ENCODE data around the gene R3HDM2.

Gene R3HDM2

DNA sequence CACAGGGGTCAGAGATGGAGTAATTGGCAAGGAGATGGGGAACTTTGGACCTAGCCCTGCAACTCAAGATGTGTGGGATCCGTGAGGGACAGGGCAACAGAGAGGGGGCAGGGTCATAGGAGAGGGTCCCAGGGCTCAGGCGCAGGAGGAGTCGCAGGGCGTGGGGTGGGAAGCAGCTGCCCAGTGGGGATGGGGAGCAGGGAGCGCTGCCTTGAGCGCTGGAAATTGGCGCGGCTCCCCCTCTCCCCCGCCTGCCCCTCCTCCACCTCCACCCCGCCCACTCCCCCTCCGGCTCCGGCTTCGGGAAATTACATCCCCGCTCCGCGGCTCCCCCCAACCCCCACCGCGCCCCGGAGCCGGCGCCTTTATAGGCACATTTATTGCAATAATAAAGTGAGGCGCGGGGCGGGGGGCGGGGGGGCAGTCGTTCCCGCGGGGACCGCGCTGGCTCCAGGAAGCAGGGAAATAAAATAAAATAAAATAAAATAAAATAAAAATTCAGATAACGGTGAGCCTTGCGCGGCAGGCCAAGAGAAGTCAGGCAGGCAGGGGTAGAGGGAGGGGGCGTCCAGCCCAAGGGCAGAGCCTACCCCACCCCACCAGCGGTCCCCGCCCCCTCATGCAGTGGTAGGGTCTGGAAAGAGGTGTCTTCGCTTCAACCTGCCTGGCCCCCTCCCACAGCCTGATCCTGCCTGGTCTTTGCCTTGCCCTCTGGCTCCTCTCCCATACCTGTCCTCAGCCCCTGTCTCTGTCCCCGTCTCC, 210.7 kb downstream of the R3HDM2 start:
- peaks cover 10% of the 10 kb centered on the region for H3K4me1 ChIP-seq (ENCODE audit: insufficient read depth, low read length, poor library complexity, severe bottlenecking)
- H3K9ac ChIP-seq (ENCODE audit: low read depth, low read length, poor library complexity, severe bottlenecking): no peak overlapping the region
- H2AFZ ChIP-seq (ENCODE audit: low read length): no peak overlapping the region
- H3K79me2 ChIP-seq (ENCODE audit: insufficient read depth, low read length): no peaks in the 10 kb centered on the region
- no peak overlapping the region for H3K4me2 ChIP-seq (ENCODE audit: low read depth, low read length, poor library complexity, severe bottlenecking)
- H3K9me3 ChIP-seq (ENCODE audit: insufficient read depth, low read depth, low read length): no peaks in the 10 kb centered on the region
- no peaks in the 10 kb centered on the region for H3K27me3 ChIP-seq (ENCODE audit: insufficient read depth, low read length, poor library complexity, severe bottlenecking)
- no peak overlapping the region for H3K4me3 ChIP-seq (ENCODE audit: low read length, poor library complexity, severe bottlenecking)
- no peaks in the 10 kb centered on the region for H3K36me3 ChIP-seq (ENCODE audit: insufficient read depth, low read length)
- H3F3A ChIP-seq (ENCODE audit: low read depth): no peaks in the 10 kb centered on the region
- TF ChIP-seq EZH2phosphoT487 (IDR thresholded peaks at IDR 0.05; ENCODE audit: borderline replicate concordance): no peak
- no peak for TF ChIP-seq CTCF (conservative IDR thresholded peaks at IDR 0.05; ENCODE audit: low read length)
- no peaks in the 10 kb centered on the region for H3K9me2 ChIP-seq (replicated peaks; ENCODE audit: low read depth, low read length)
- no peaks in the 10 kb centered on the region for H4K20me1 ChIP-seq (ENCODE audit: insufficient read depth, low read length, poor library complexity, severe bottlenecking)

DNA sequence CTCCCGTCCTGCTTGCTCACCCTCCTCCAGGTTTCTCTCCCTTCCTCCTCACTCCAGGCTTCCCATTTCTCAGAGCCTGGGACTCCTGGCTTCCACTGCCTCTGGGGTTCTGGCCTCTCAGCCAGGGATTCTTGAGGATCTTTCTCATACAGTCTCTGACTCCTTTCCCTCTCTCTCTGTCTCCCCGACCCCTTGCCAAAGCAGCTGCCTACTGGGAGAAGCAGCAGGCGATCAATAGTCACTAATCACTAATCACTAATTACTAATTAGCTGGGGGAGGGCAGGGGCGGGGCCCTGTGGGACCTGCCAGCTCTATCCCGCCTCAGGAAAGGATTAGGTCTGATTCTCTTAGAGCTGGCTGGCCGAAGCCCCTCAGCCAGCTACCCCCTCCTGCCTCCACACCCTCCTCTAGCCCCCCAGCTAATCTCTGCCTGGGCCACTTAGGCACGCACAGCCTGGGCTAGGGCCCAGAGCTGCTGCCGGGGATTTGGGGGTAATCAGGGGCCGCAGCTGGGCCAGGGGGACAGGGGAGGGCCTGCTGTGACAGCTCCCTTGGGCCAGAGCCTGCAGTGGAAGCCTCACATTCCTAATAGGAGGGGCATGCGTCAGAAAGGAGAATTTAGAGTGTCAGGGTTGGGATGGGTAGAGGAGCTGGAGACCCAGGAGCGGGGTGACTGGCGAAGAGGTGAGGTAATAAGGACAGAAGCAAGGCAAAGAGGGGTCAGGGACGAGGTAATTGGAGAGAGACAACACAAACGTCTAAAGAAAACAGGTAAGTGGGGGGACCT, 211.4 kb downstream of the R3HDM2 start:
- Histone ChIP-seq H4K20me1 (ENCODE audit: insufficient read depth, low read length, poor library complexity, severe bottlenecking) (no peaks in the 10 kb centered on the region), H2AFZ (ENCODE audit: low read length) (no peak overlapping the region), H3K79me2 (ENCODE audit: insufficient read depth, low read length) (no peaks in the 10 kb centered on the region), H3K9me2 (replicated peaks; ENCODE audit: low read depth, low read length) (no peaks in the 10 kb centered on the region), H3K4me3 (ENCODE audit: low read length, poor library complexity, severe bottlenecking) (no peak overlapping the region), H3K27me3 (ENCODE audit: insufficient read depth, low read length, poor library complexity, severe bottlenecking) (no peaks in the 10 kb centered on the region), H3K4me1 (ENCODE audit: insufficient read depth, low read length, poor library complexity, severe bottlenecking) (peaks cover 10% of the 10 kb centered on the region), H3K4me2 (ENCODE audit: low read depth, low read length, poor library complexity, severe bottlenecking) (no peak overlapping the region), H3F3A (ENCODE audit: low read depth) (no peaks in the 10 kb centered on the region), H3K36me3 (ENCODE audit: insufficient read depth, low read length) (no peaks in the 10 kb centered on the region), H3K9me3 (ENCODE audit: insufficient read depth, low read depth, low read length) (no peaks in the 10 kb centered on the region), H3K9ac (ENCODE audit: low read depth, low read length, poor library complexity, severe bottlenecking) (no peak overlapping the region)
- TF ChIP-seq EZH2phosphoT487 (IDR thresholded peaks at IDR 0.05; ENCODE audit: borderline replicate concordance) (no peak), CTCF (conservative IDR thresholded peaks at IDR 0.05; ENCODE audit: low read length) (no peak)

- Histone ChIP-seq H4K20me1 (ENCODE audit: insufficient read depth, low read length, poor library complexity, severe bottlenecking) (no peaks in the 10 kb centered on the region), H3K4me1 (ENCODE audit: insufficient read depth, low read length, poor library complexity, severe bottlenecking) (peaks cover 18% of the 10 kb centered on the region), H3K9me2 (replicated peaks; ENCODE audit: low read depth, low read length) (no peaks in the 10 kb centered on the region)
Observed at GRCh38 chr12:57218030-57218853, 212.6 kb downstream of the R3HDM2 start.

More at GRCh38 chr12:57218030-57218853, 212.6 kb downstream of the R3HDM2 start:
- H2AFZ ChIP-seq (ENCODE audit: low read length): no peak overlapping the region
- H3K79me2 ChIP-seq (ENCODE audit: insufficient read depth, low read length): no peaks in the 10 kb centered on the region
- H3K9ac ChIP-seq (ENCODE audit: low read depth, low read length, poor library complexity, severe bottlenecking): no peak overlapping the region
- H3K9me3 ChIP-seq (ENCODE audit: insufficient read depth, low read depth, low read length): no peaks in the 10 kb centered on the region
- no peaks in the 10 kb centered on the region for H3F3A ChIP-seq (ENCODE audit: low read depth)
- no peaks in the 10 kb centered on the region for H3K27me3 ChIP-seq (ENCODE audit: insufficient read depth, low read length, poor library complexity, severe bottlenecking)
- H3K4me2 ChIP-seq (ENCODE audit: low read depth, low read length, poor library complexity, severe bottlenecking): no peak overlapping the region
- H3K36me3 ChIP-seq (ENCODE audit: insufficient read depth, low read length): no peaks in the 10 kb centered on the region
- no peak overlapping the region for H3K4me3 ChIP-seq (ENCODE audit: low read length, poor library complexity, severe bottlenecking)
- TF ChIP-seq CTCF (conservative IDR thresholded peaks at IDR 0.05; ENCODE audit: low read length): no peak
- no peak for TF ChIP-seq EZH2phosphoT487 (IDR thresholded peaks at IDR 0.05; ENCODE audit: borderline replicate concordance)
